CD1c-positive myeloid dendritic cell (primary cell): ENCODE measurements around the gene PBLD.
A peak's percentile ranks its signal among the peaks of the same experiment; 100 is the strongest.
"Not testable (repeated sequence)": the region's sequence is repeated elsewhere in the genome, so short reads cannot be mapped to it uniquely, and the experiment has no call there.

ENCODE experiments used
- DNase-seq: peaks from one replicate; pipeline ENCODE4 v3.0.0-alpha.2; 2016; ENCODE audit errors: extremely low spot score

PBLD gene

DNA sequence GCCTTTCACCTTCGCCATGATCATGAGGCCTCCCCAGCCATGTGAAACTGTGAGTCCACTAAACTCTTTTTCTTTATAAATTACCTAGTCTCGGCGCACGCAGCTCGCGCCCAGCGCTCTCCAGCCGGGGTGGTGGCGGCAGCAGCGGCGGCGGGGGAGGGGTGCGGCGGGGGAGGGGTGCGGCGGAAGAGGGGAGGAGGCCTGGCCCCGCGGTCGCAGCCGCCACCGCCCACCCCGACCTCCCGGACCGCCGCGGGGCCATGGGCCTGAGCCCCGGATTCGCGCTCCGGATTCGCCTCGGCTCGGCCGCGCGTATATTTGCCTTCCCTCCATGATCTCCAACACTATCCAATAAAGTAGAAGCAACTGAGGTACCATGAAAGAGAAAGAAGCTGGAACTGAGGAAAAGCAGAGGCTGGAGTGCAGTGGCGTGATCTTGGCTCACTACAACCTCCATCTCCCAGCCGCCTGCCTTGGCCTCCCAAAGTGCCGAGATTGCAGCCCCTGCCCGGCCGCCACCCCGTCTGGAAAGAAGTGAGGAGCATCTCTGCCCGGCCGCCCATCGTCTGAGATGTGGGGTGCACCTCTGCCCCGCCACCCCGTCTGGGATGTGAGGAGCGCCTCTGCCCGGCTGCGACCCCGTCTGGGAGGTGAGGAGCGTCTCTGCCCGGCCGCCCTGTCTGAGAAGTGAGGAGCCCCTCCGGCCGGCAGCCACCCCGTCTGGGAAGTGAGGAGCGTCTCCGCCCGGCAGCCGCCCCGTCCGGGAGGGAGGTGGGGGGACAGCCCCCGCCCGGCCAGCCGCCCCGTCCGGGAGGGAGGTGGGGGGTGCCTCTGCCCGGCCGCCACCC, 53.6 kb downstream of the PBLD start:
- not testable (repeated sequence) for DNase-seq

- not testable (repeated sequence) for DNase-seq
Observed at GRCh38 chr10:68277814-68278213, 54.9 kb downstream of the PBLD start.

GRCh38 chr10:68276224-68276623, 56.5 kb downstream of the PBLD start:
- DNase-seq, result no peak

GRCh38 chr10:68275600-68276126, 57.1 kb downstream of the PBLD start:
- DNase-seq, result no peak

GRCh38 chr10:68272833-68273232, 59.9 kb downstream of the PBLD start:
- DNase-seq, result no peak

- DNase-seq, result no peak
Observed at GRCh38 chr10:68271196-68271882, 61.4 kb downstream of the PBLD start.

DNA sequence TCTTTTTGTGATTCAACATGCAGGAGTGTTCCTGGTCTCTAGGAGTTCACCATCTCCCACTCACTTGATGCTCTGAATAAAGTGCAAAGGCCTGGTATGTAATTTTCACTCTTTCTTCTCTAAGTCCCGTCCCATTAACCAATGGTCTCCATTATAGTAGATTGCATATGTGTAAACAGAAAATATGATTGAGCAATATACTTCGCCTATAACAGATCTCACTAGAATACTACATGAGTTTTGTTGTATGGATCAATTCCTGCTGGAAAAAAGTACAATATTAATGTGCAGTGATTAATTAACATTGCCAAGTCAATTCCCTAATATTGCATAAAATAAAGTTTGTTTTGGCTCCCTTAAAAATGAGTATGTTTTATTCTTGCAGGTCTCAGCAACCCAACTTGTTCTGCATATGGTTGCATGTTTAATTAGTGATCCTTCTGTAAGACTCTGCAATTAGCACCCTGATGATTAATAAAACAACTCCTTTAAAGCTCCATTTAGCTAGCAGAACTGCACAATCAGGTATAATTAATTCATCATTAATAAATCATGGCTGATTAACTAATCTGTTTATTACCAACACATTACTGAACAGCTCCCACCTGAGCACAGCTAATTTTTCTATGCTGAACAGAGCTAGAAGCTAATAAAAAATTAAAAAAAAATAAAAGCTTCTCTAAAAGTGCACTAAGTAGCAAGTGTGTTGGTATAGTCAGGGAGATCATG, 63.0 kb downstream of the PBLD start:
- no peak for DNase-seq

- no peak for DNase-seq
Observed at GRCh38 chr10:68261132-68261856, 71.4 kb downstream of the PBLD start.

GRCh38 chr10:68253346-68253745, 79.4 kb downstream of the PBLD start:
- DNase-seq, result no peak

- peak; percentile 16 for DNase-seq
Observed at GRCh38 chr10:68251625-68252495, 80.9 kb downstream of the PBLD start.

DNA sequence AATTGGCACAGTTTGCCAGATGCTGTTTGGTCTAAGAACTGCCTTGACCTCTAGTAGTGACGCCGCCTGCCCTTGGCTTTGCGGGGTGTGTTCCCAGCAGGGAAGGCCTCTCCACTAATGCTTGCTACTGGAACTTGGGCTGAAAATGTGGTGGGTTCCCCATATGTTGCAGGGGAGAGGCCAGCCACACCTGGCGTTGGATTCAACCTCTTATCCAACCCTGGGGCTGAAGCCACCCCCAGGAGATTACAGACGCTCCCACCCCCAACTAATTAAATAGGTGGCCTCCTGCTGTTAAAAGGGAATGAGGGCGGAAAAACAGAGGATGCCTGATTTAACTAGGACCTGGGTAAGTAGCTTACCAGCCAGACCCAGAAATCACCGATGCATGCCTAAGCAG, 81.6 kb downstream of the PBLD start:
- DNase-seq, result no peak

GRCh38 chr10:68249297-68249696, 83.4 kb downstream of the PBLD start:
- no peak for DNase-seq

DNA sequence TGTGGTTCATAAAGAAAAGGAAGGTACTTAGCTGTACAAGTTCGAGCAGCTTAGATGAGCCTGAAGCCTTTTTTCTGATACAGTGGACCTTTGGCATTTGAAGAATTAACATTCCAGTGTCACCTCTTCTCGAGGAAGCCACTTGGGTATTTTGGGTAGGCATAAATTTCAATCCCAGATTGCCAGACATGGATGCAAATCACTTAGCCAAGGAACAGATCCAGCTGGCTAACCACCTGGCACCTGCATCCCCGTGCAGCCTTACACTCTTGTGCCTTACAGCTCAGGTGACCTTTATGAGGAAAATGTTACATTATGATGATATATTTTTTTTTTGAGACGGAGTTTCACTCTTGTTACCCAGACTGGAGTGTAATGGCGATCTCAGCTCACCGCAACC, 84.8 kb downstream of the PBLD start:
- DNase-seq, result no peak

DNA sequence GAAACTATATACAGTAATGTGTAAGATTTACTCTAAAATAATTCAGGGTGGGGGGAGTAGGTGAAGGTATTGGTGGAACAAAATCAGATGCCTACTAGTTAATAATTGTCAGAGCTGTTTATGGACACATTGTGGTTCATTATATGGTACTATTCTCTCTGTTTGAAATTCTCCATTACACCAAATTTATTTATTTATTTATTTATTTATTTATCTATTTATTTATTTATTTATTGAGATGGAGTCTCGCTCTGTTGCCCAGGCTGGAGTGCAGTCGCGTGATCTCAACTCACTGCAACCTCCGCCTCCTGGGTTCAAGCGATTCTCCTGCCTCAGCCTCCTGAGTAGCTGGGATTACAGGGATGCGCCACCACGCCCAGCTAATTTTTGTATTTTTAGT, 86.3 kb downstream of the PBLD start:
- not testable (repeated sequence) for DNase-seq

DNA sequence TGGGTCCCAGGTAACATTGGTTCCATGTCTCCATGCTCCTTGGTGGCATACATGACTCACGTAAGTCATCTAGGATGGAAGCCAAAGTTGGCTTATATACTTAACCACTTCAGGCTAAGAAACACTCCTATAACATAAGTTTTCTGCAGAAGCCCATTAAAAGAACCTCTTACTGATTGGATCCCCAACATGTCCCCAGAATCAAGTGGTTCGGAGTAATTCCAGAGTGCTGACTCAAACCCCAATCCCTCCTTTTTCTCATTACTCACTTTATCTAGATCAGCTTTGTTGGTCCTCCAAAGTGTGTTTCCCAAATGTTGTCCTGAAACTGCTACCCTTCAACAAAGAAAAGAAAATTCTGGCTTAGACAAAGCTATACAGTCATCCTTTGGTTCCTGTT, 90.7 kb downstream of the PBLD start:
- no peak for DNase-seq

- no peak for DNase-seq
Observed at GRCh38 chr10:68239596-68240150, 93.1 kb downstream of the PBLD start.

- DNase-seq, result no peak
Observed at GRCh38 chr10:68239069-68239468, 93.7 kb downstream of the PBLD start.

DNA sequence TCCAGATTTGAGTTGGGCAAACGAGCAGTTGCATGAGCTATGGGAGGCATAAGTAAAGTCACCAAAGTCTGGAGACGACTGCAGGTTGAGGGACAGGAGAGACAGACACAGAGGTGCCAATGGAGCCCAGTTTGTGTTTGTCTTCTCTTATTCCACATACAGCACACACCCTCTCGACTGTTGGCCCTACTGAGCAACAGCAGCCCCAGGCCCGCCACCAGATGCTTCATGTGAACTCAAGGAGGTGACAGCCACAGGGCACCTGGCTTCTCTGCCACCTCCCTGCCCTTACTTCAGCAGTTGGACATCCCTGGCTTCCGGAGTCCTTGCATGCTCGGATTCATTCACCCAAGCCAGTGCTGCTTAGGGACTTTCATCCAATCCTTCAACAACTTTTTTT, 94.4 kb downstream of the PBLD start:
- no peak for DNase-seq

DNA sequence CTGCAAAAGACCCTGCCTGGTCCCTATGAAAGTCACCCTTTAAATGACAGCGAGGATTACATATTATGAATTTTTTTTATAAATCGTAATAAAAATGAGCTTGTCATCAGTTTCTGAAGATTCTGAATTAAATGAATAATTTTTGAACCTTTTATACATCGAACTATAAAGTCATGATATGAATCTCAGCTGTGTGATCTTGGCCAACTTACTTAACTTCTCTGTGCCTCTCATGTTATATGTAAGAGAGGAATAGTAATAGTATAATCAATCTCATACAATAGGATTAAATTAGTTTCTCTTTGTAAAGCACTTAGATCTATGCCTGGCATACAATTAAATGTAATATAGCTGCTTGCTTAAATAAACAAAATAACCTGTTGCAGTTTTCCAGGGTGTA, 95.6 kb downstream of the PBLD start:
- DNase-seq, result no peak

DNA sequence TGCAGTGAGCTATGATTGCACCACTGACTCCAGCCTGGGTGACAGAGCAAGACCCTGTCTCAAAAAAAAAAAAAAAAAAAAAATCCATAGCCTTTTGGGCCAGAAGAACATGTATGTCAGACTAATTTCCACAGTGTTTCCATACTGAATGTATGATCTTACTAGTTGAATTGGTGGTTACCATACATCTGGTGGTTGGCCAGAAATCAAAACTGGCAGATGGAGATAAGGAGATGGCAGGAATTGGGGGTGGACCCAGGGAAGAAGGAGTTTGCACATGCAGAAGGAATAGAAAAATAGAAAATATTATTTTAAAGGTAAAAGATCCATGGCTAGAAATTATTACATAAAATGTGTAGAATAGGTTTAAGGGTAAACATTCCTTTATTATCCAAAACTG, 97.1 kb downstream of the PBLD start:
- DNase-seq, result no peak
